Naive B cell (primary cell): ENCODE data around the gene ASXL1. TPM values are rescaled to one million over a fixed set of nuclear protein-coding genes. Genes with fewer than 3 reads are reported as not detected.
"Not testable (repeated sequence)": the region's sequence is repeated elsewhere in the genome, so short reads cannot be mapped to it uniquely, and the experiment has no call there.

Source experiments
- ATAC-seq, 2 donors: fragments of 150-1000 bp; cut with Tn5 transposase; 2 replicates each; pipeline ENCODE4 v1.10.0; 2021; ENCODE audit warnings: low read depth in 2 of 2, mild to moderate bottlenecking in 2 of 2, moderate library complexity in 2 of 2
- DNase-seq: peaks from one replicate; pipeline ENCODE4 v3.0.0; 2022
- H3K27ac Mint-ChIP-seq, 6 donors: one replicate each; pipeline ENCODE4 v1.8.0; 2020 to 2022; ENCODE audit warnings: mild to moderate bottlenecking in 6 of 6, mixed read lengths in 6 of 6, moderate library complexity in 5 of 6, inconsistent platforms in 2 of 6
- H3K27me3 Mint-ChIP-seq, 3 donors: one replicate each; pipeline ENCODE4 v1.8.0; 2021 to 2022; ENCODE audit warnings: mixed read lengths in 3 of 3, mild to moderate bottlenecking in 1 of 3
- H3K36me3 Mint-ChIP-seq, 2 donors: one replicate each; pipeline ENCODE4 v1.8.0; 2020 to 2022; ENCODE audit warnings: mixed read lengths in 2 of 2, inconsistent platforms in 1 of 2, mild to moderate bottlenecking in 1 of 2
- H3K4me1 Mint-ChIP-seq, 3 donors: one replicate each; pipeline ENCODE4 v1.8.0; 2020 to 2022; ENCODE audit warnings: mixed read lengths in 3 of 3, inconsistent platforms in 1 of 3, mild to moderate bottlenecking in 1 of 3, moderate library complexity in 1 of 3
- H3K4me3 Mint-ChIP-seq, 8 donors: one replicate each; pipeline ENCODE4 v1.8.0; 2020 to 2022; ENCODE audit warnings: mild to moderate bottlenecking in 8 of 8, mixed read lengths in 8 of 8, moderate library complexity in 8 of 8, inconsistent platforms in 2 of 8
- H3K9me3 Mint-ChIP-seq, 7 donors: one replicate each; pipeline ENCODE4 v1.8.0; 2020 to 2022; ENCODE audit warnings: mixed read lengths in 7 of 7, mild to moderate bottlenecking in 5 of 7, inconsistent platforms in 2 of 7, moderate library complexity in 1 of 7
- polyA plus RNA-seq, 6 donors: library from polyadenylated mRNA; unstranded; fragments of 300-500 nt; fragmentation: Illumina TruSeq; gene quantifications; one replicate each; pipeline ENCODE4 v1.2.3, GENCODE V29; 2021; ENCODE audit warnings: low read depth in 6 of 6

Gene ASXL1
- polyA plus RNA-seq, 6 donors from 2014 or later, result 9.4 to 22.6 (median 13.0) TPM

GRCh38 chr20:32344835-32345506, 13.2 kb upstream of the ASXL1 start:
- H3K4me3 Mint-ChIP-seq, result no peak overlapping the region
- H3K27me3 Mint-ChIP-seq, result no peaks in the 10 kb centered on the region
- no peaks in the 10 kb centered on the region for H3K9me3 Mint-ChIP-seq
- peaks cover 12 to 14% (median 14%) of the 10 kb centered on the region in 3 donors for H3K4me1 Mint-ChIP-seq
- DNase-seq (no peak), ATAC-seq (no peak)
- peaks cover 0 to 7% of the 10 kb centered on the region in 2 donors for H3K36me3 Mint-ChIP-seq
- no peak overlapping the region for H3K27ac Mint-ChIP-seq

- Mint-ChIP-seq H3K27me3 (no peaks in the 10 kb centered on the region), H3K4me1 (peaks cover 12 to 16% (median 16%) of the 10 kb centered on the region in 3 donors), H3K9me3 (no peaks in the 10 kb centered on the region), H3K4me3 (no peak overlapping the region), H3K27ac (no peak overlapping the region), H3K36me3 (peaks cover 0 to 7% of the 10 kb centered on the region in 2 donors)
- DNase-seq, result no peak
- no peak for ATAC-seq
Measured at GRCh38 chr20:32348207-32348606, 9.9 kb upstream of the ASXL1 start.

GRCh38 chr20:32350421-32350820, 7.7 kb upstream of the ASXL1 start:
- H3K4me3 Mint-ChIP-seq, result peak overlapping the region in 1 of 8 donors; percentile 15
- H3K9me3 Mint-ChIP-seq, result no peaks in the 10 kb centered on the region
- DNase-seq (no peak), ATAC-seq (no peak)
- H3K4me1 Mint-ChIP-seq, result peaks cover 14 to 22% (median 16%) of the 10 kb centered on the region in 3 donors
- no peaks in the 10 kb centered on the region for H3K27me3 Mint-ChIP-seq
- H3K36me3 Mint-ChIP-seq, result peaks cover 0 to 7% of the 10 kb centered on the region in 2 donors
- H3K27ac Mint-ChIP-seq, result peak overlapping the region in 2 of 6 donors; percentile 37 to 42

GRCh38 chr20:32352121-32352720, 5.9 kb upstream of the ASXL1 start:
- no peaks in the 10 kb centered on the region for H3K9me3 Mint-ChIP-seq

GRCh38 chr20:32353848-32354496, 4.2 kb upstream of the ASXL1 start:
- Mint-ChIP-seq H3K4me1 (peaks cover 23 to 29% (median 23%) of the 10 kb centered on the region in 3 donors), H3K4me3 (peak overlapping the region in 1 of 8 donors; percentile 53), H3K36me3 (peaks cover 0 to 7% of the 10 kb centered on the region in 2 donors), H3K9me3 (no peaks in the 10 kb centered on the region), H3K27ac (peak overlapping the region in 3 of 6 donors; percentile 16 to 97 (median 82)), H3K27me3 (no peaks in the 10 kb centered on the region)
- no peak for ATAC-seq
- DNase-seq, result no peak

More at GRCh38 chr20:32352121-32352720, 5.9 kb upstream of the ASXL1 start:
- no peak for ATAC-seq
- H3K27ac Mint-ChIP-seq, result no peak overlapping the region
- H3K4me1 Mint-ChIP-seq, result peaks cover 19 to 25% (median 19%) of the 10 kb centered on the region in 3 donors
- peak overlapping the region in 1 of 8 donors; percentile 45 for H3K4me3 Mint-ChIP-seq
- no peak for DNase-seq
- H3K27me3 Mint-ChIP-seq, result no peaks in the 10 kb centered on the region
- H3K36me3 Mint-ChIP-seq, result peaks cover 0 to 7% of the 10 kb centered on the region in 2 donors

GRCh38 chr20:32354592-32355416, 3.3 kb upstream of the ASXL1 start:
- peaks cover 0 to 2% of the 10 kb centered on the region in 2 donors for H3K36me3 Mint-ChIP-seq
- DNase-seq (no peak), ATAC-seq (no peak)
- H3K9me3 Mint-ChIP-seq, result no peaks in the 10 kb centered on the region
- H3K4me1 Mint-ChIP-seq, result peaks cover 25 to 28% (median 27%) of the 10 kb centered on the region in 3 donors
- peak overlapping the region in 1 of 8 donors; percentile 53 for H3K4me3 Mint-ChIP-seq
- H3K27me3 Mint-ChIP-seq, result no peaks in the 10 kb centered on the region
- H3K27ac Mint-ChIP-seq, result peak overlapping the region; percentile 40 to 97 (median 70)

GRCh38 chr20:32355417-32355841, 2.7 kb upstream of the ASXL1 start:
- H3K4me3 Mint-ChIP-seq, result peak overlapping the region in 2 of 8 donors; percentile 11 to 48
- peak; percentile 11 for DNase-seq
- peak overlapping the region in 5 of 6 donors; percentile 38 to 97 (median 57) for H3K27ac Mint-ChIP-seq
- H3K4me1 Mint-ChIP-seq, result peaks cover 25 to 29% (median 28%) of the 10 kb centered on the region in 3 donors
- no peaks in the 10 kb centered on the region for H3K9me3 Mint-ChIP-seq
- H3K36me3 Mint-ChIP-seq, result no peaks in the 10 kb centered on the region
- ATAC-seq, result peak in 1 of 2 donors; percentile 6
- H3K27me3 Mint-ChIP-seq, result no peaks in the 10 kb centered on the region

GRCh38 chr20:32355907-32356621, 2.1 kb upstream of the ASXL1 start:
- Mint-ChIP-seq H3K4me1 (peaks cover 25 to 33% (median 27%) of the 10 kb centered on the region in 3 donors), H3K27ac (peak overlapping the region in 5 of 6 donors; percentile 27 to 97 (median 55)), H3K4me3 (peak overlapping the region in 3 of 8 donors; percentile 40 to 100 (median 81))
- not testable (repeated sequence) for H3K9me3 Mint-ChIP-seq, H3K27me3 Mint-ChIP-seq, DNase-seq, H3K36me3 Mint-ChIP-seq, ATAC-seq

- H3K4me3 Mint-ChIP-seq, result peak overlapping the region; percentile 81 to 100 (median 97)
- peaks cover 27 to 41% (median 31%) of the 10 kb centered on the region in 3 donors for H3K4me1 Mint-ChIP-seq
- ATAC-seq (no peak), DNase-seq (no peak)
- H3K27ac Mint-ChIP-seq, result peak overlapping the region in 5 of 6 donors; percentile 2 to 99 (median 97)
- no peaks in the 10 kb centered on the region for H3K36me3 Mint-ChIP-seq
- H3K27me3 Mint-ChIP-seq, result no peaks in the 10 kb centered on the region
- H3K9me3 Mint-ChIP-seq, result no peaks in the 10 kb centered on the region
Measured at GRCh38 chr20:32356622-32357374, 1.3 kb upstream of the ASXL1 start.

GRCh38 chr20:32357375-32357868, 709 bp upstream of the ASXL1 start:
- Mint-ChIP-seq H3K4me3 (peak overlapping the region; percentile 81 to 100 (median 97)), H3K9me3 (no peaks in the 10 kb centered on the region), H3K27ac (peak overlapping the region; percentile 95 to 99 (median 98)), H3K27me3 (no peaks in the 10 kb centered on the region), H3K36me3 (no peaks in the 10 kb centered on the region), H3K4me1 (peaks cover 33 to 45% (median 37%) of the 10 kb centered on the region in 3 donors)
- DNase-seq, result no peak
- ATAC-seq, result peak; percentile 1 to 2

- peak overlapping the region in 4 of 8 donors; percentile 81 to 100 (median 92) for H3K4me3 Mint-ChIP-seq
- H3K27ac Mint-ChIP-seq, result peak overlapping the region in 1 of 6 donors; percentile 97
- no peak for DNase-seq
- H3K27me3 Mint-ChIP-seq, result no peaks in the 10 kb centered on the region
- no peaks in the 10 kb centered on the region for H3K36me3 Mint-ChIP-seq
- no peaks in the 10 kb centered on the region for H3K9me3 Mint-ChIP-seq
- ATAC-seq, result no peak
- peaks cover 42 to 56% (median 48%) of the 10 kb centered on the region in 3 donors for H3K4me1 Mint-ChIP-seq
Measured at GRCh38 chr20:32358632-32358882, 426 bp downstream of the ASXL1 start.
